Cardiac muscle cell (in vitro differentiated cells and primary cell): Measurements from ENCODE around the gene NAA30. TPM values are rescaled to one million over a fixed set of nuclear protein-coding genes. Genes with fewer than 3 reads are reported as not detected.

Source experiments
- DNase-seq, 2 donors: peaks; one replicate each; pipeline versions ENCODE4 v3.0.0 to v3.0.0-alpha.2; 2010 to 2017; ENCODE audit warnings: low read depth in 1 of 2, low spot score in 1 of 2
- H3K27ac ChIP-seq: fragments of 200-600 bp; sonication (generic); 2 replicates; pipeline ENCODE4 v1.5.1; 2016
- H3K27me3 ChIP-seq: fragments of 200-600 bp; sonication (generic); 2 replicates; pipeline ENCODE4 v1.6.0; 2016; ENCODE audit warnings: control low read depth
- H3K36me3 ChIP-seq: fragments of 200-600 bp; sonication (generic); 2 replicates; pipeline ENCODE4 v1.5.1; 2016; ENCODE audit warnings: control low read depth
- H3K4me1 ChIP-seq: fragments of 200-600 bp; sonication (generic); 2 replicates; pipeline ENCODE4 v1.8.1; 2017; ENCODE audit warnings: low read depth, mild to moderate bottlenecking, mixed run types
- H3K4me3 ChIP-seq: fragments of 200-600 bp; sonication (generic); 2 replicates; pipeline ENCODE4 v1.5.1; 2016; ENCODE audit warnings: mild to moderate bottlenecking
- H3K9me3 ChIP-seq: fragments of 200-600 bp; sonication (generic); 2 replicates; pipeline ENCODE4 v1.5.1; 2017; ENCODE audit warnings: low read depth, mild to moderate bottlenecking, control low read depth
- polyA plus RNA-seq: library from polyadenylated mRNA; unstranded; fragments of >200 nt; fragmentation: Nextera tagmentation; extraction: Ambion mirVana; gene quantifications from 2 replicates; pipeline ENCODE4 v1.2.1, GENCODE V29; 2016
- total RNA-seq: library from RNA; depleted of rRNA; stranded (reverse); fragments of >200 nt; gene quantifications from 2 replicates; pipeline ENCODE4 v1.2.3, GENCODE V29; 2016
- TF ChIP-seq, protein P1 (sequence below): IDR thresholded peaks from 2 replicates; pipeline ENCODE4 v1.5.1; 2012; ENCODE audit warnings: low read depth, mild to moderate bottlenecking, low read length

The NAA30 gene
- total and polyA plus RNA-seq, 2 experiments from 2014 or later = 15.2 to 15.6 TPM

DNA sequence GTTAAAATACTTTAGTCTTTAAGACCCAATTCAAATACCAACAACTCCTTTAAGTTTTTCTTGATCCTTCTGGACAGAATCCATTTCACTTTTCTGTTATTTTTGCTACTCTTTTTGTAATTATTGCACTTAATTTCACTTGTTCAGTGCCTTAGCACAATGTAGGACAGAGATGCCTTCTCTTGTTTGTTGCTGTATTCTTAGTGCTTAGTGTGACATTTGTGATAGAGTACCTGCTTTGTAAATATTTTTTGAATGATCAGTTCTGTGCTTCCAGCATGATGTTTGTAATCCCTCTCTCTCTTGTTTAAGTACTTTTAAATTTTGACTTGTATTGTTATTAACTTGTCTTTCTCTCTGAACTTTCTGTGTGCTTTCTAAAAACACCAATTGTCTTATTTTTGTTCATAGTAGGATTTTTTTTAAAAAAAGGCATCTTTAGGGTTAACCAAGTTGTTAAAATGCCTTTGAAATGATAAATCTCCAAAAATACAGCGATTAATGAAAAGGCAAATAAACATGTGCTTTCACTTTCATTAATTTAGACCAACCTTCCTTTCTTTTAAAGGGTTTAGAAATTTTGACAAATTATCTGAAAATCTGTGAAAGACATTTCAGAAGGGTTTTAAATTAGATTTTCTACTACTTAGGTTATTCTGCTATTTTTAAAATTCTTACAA is 11.9 kb downstream of the NAA30 start:
- H3K4me3 ChIP-seq = no peak overlapping the region
- no peak overlapping the region for H3K27ac ChIP-seq
- H3K36me3 ChIP-seq = peaks cover 17% of the 10 kb centered on the region
- TF ChIP-seq, protein P1, sequence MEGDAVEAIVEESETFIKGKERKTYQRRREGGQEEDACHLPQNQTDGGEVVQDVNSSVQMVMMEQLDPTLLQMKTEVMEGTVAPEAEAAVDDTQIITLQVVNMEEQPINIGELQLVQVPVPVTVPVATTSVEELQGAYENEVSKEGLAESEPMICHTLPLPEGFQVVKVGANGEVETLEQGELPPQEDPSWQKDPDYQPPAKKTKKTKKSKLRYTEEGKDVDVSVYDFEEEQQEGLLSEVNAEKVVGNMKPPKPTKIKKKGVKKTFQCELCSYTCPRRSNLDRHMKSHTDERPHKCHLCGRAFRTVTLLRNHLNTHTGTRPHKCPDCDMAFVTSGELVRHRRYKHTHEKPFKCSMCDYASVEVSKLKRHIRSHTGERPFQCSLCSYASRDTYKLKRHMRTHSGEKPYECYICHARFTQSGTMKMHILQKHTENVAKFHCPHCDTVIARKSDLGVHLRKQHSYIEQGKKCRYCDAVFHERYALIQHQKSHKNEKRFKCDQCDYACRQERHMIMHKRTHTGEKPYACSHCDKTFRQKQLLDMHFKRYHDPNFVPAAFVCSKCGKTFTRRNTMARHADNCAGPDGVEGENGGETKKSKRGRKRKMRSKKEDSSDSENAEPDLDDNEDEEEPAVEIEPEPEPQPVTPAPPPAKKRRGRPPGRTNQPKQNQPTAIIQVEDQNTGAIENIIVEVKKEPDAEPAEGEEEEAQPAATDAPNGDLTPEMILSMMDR = no peak
- H3K9me3 ChIP-seq = no peaks in the 10 kb centered on the region
- no peaks in the 10 kb centered on the region for H3K27me3 ChIP-seq
- H3K4me1 ChIP-seq = no peaks in the 10 kb centered on the region
- no peak for DNase-seq

DNA sequence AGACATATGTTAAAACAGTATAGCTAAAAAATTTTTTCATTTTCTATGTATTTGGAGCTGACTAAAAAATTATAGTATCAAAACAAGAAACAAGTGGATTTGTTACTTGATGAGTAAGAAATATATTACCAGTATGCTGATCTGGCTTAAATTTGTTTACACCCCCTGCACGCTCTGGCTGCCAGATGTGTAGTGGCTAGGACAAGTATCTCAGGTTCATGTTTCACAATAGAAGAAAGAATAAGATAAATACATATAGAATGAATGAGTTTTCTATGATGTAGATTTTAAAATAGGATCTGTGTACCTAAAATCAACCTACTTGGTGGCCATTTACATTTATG is 13.1 kb downstream of the NAA30 start:
- Histone ChIP-seq H3K4me3 (no peak overlapping the region), H3K36me3 (peaks cover 15% of the 10 kb centered on the region), H3K27ac (no peak overlapping the region), H3K9me3 (no peaks in the 10 kb centered on the region), H3K27me3 (no peaks in the 10 kb centered on the region), H3K4me1 (no peaks in the 10 kb centered on the region)
- no peak for DNase-seq
- TF ChIP-seq, protein P1 = no peak

DNA sequence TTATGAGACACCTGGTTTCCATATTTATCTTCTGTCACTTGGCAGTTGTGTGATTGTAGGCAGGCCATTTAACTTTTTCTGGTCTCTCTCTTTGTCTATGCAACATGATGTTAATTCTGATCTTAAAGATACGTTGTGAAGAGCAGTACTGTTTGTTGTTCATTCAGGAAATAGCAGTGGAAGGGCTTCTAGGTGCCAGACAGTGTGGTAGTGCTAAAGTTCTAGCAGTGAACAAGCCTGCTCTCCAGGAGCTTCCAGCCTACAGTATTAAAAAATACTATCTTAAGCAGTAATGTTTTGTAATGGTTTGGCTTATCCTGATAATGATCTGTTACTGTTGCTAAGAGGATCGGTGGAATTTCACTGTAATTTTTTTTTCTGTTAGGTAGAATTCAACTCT is 15.2 kb downstream of the NAA30 start:
- Histone ChIP-seq H3K36me3 (peaks cover 11% of the 10 kb centered on the region), H3K9me3 (no peaks in the 10 kb centered on the region), H3K27ac (no peak overlapping the region), H3K4me3 (no peak overlapping the region), H3K4me1 (no peaks in the 10 kb centered on the region), H3K27me3 (no peaks in the 10 kb centered on the region)
- DNase-seq = no peak
- TF ChIP-seq, protein P1 = no peak

DNA sequence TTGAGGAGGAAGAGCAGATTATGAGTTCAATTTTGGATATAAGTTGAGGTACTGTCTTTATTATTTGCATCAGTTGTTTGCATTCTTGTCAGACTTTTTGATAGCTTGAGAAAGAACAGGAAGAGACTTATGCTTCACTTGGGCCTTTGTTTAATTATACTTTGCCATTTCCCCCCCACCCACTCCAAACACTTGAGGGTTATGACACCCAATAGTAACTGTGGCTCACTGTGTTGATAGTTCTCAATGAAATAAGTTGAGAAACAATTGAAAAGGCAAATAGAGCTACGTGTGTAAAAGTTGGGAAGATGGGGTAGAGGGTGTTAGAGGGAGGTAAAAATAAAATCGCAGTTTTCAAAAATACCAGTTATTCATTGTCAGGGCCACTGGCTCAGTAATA is 17.7 kb downstream of the NAA30 start:
- no peak for DNase-seq
- H3K9me3 ChIP-seq = no peaks in the 10 kb centered on the region
- TF ChIP-seq, protein P1 = no peak
- H3K4me3 ChIP-seq = no peak overlapping the region
- no peak overlapping the region for H3K27ac ChIP-seq
- H3K4me1 ChIP-seq = no peaks in the 10 kb centered on the region
- H3K36me3 ChIP-seq = peaks cover 11% of the 10 kb centered on the region
- no peaks in the 10 kb centered on the region for H3K27me3 ChIP-seq

DNA sequence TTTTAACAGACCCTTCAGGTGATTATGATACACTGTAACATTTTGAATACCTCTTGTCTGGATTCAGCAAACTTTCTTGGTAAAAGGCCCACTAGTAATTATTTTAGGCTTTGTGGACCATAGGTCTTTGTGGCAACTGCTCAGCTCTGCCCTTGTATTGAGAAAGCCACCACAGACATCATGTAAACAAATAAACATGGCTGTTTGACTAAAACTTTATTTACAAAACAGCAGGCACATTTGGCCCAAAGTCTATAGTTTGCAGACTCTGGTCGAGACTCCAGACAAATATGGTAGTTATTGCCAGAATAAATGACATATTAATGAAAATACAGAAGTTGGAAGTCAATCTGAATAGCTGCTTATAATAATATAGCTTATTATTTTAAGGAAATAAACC is 18.2 kb downstream of the NAA30 start:
- no peak overlapping the region for H3K4me3 ChIP-seq
- H3K4me1 ChIP-seq = no peaks in the 10 kb centered on the region
- no peaks in the 10 kb centered on the region for H3K27me3 ChIP-seq
- peaks cover 11% of the 10 kb centered on the region for H3K36me3 ChIP-seq
- no peak overlapping the region for H3K27ac ChIP-seq
- no peak for DNase-seq
- TF ChIP-seq, protein P1 = no peak
- no peaks in the 10 kb centered on the region for H3K9me3 ChIP-seq
